Osteocyte (in vitro differentiated cells): ENCODE data around the gene NRXN2. TPM values are rescaled to one million over a fixed set of nuclear protein-coding genes. Genes with fewer than 3 reads are reported as not detected.

ENCODE experiments used
- DNase-seq: peaks from one replicate; pipeline ENCODE4 v3.0.0; 2021; ENCODE audit warnings: mixed read lengths; ENCODE audit not compliant: unreplicated experiment; ENCODE audit errors: extremely low spot score
- H3K27ac Mint-ChIP-seq: one replicate; pipeline ENCODE4 v1.8.0; 2021; ENCODE audit warnings: mild to moderate bottlenecking, mixed read lengths; ENCODE audit not compliant: unreplicated experiment
- H3K27me3 Mint-ChIP-seq: one replicate; pipeline ENCODE4 v1.8.0; 2021; ENCODE audit warnings: mixed read lengths; ENCODE audit not compliant: unreplicated experiment
- H3K36me3 Mint-ChIP-seq: one replicate; pipeline ENCODE4 v1.8.0; 2021; ENCODE audit warnings: mixed read lengths; ENCODE audit not compliant: unreplicated experiment
- H3K4me1 Mint-ChIP-seq: one replicate; pipeline ENCODE4 v1.8.0; 2021; ENCODE audit warnings: mixed read lengths; ENCODE audit not compliant: unreplicated experiment
- H3K4me3 Mint-ChIP-seq: one replicate; pipeline ENCODE4 v1.8.0; 2021; ENCODE audit warnings: mild to moderate bottlenecking, moderate library complexity, mixed read lengths; ENCODE audit not compliant: unreplicated experiment
- H3K9me3 Mint-ChIP-seq: one replicate; pipeline ENCODE4 v1.8.0; 2021; ENCODE audit warnings: mixed read lengths; ENCODE audit not compliant: unreplicated experiment
- CTCF ChIP-seq: fragments of 200-600 bp; sonication (generic); IDR thresholded peaks from 2 replicates; pipeline ENCODE4 v1.5.0; 2021; ENCODE audit warnings: antibody characterized with exemption, mild to moderate bottlenecking, moderate library complexity
- total RNA-seq: library from RNA; stranded (reverse); gene quantifications from 2 replicates; pipeline ENCODE4 v1.2.1, GENCODE V29; 2021

Gene NRXN2
- total RNA-seq, 1 donor from 2014 or later, result 2.6 TPM

GRCh38 chr11:64754919-64755662 is 32.1 kb upstream of the NRXN2 start:
- Mint-ChIP-seq H3K9me3 (no peaks in the 10 kb centered on the region), H3K4me1 (peaks cover 12% of the 10 kb centered on the region), H3K27ac (no peak overlapping the region), H3K36me3 (no peaks in the 10 kb centered on the region), H3K4me3 (no peak overlapping the region), H3K27me3 (no peaks in the 10 kb centered on the region)
- DNase-seq, result no peak
- TF ChIP-seq CTCF, result no peak

- H3K27me3 Mint-ChIP-seq, result no peaks in the 10 kb centered on the region
- peaks cover 6% of the 10 kb centered on the region for H3K4me1 Mint-ChIP-seq
- TF ChIP-seq CTCF, result no peak
- H3K27ac Mint-ChIP-seq, result no peak overlapping the region
- H3K9me3 Mint-ChIP-seq, result no peaks in the 10 kb centered on the region
- no peaks in the 10 kb centered on the region for H3K36me3 Mint-ChIP-seq
- no peak overlapping the region for H3K4me3 Mint-ChIP-seq
- no peak for DNase-seq
These were observed 31.3 kb upstream of the NRXN2 start for GRCh38 chr11:64754124-64754918.

DNA sequence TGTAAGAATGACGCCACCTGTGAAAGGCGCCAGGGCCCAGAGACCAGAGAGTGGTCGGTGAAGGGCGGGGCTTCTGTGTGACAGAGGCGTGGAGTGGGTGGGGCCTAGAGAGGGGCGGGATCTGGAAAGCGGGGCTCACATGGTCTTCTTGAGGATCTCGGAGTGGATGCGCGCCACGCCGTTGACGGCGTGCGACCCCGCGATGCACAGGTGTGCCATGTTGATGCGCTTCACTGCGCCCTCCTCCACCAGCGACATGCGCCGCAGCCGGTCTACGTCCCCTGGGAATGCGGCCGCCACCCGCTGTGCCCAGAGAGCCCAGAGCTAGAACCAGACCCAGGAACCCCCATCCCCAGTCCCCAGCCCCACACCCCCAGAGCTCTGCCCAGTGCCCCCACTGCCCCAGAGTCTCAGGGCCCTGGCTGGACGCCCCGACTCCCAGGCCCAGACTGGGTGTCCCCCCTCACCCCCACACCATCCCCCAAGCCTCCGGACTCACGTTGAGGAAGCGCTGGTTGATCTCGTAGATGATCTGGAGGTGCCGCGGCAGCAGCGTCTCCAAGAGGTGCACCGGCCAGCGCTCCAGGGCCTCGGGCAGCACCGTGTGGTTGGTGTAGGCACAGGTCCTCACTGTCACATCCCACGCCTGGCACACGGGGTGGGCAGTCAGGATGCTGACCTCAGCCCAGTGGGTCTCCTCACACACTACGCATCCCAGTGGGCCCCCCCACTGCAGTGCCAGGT is 30.6 kb upstream of the NRXN2 start:
- DNase-seq, result no peak
- no peaks in the 10 kb centered on the region for H3K9me3 Mint-ChIP-seq
- no peaks in the 10 kb centered on the region for H3K27me3 Mint-ChIP-seq
- peaks cover 10% of the 10 kb centered on the region for H3K4me1 Mint-ChIP-seq
- H3K27ac Mint-ChIP-seq, result no peak overlapping the region
- no peak for TF ChIP-seq CTCF
- no peak overlapping the region for H3K4me3 Mint-ChIP-seq
- no peaks in the 10 kb centered on the region for H3K36me3 Mint-ChIP-seq

GRCh38 chr11:64753019-64753379 is 30.0 kb upstream of the NRXN2 start:
- H3K36me3 Mint-ChIP-seq, result no peaks in the 10 kb centered on the region
- H3K27ac Mint-ChIP-seq, result no peak overlapping the region
- H3K9me3 Mint-ChIP-seq, result no peaks in the 10 kb centered on the region
- no peak for DNase-seq
- no peak overlapping the region for H3K4me3 Mint-ChIP-seq
- H3K4me1 Mint-ChIP-seq, result peaks cover 16% of the 10 kb centered on the region
- no peaks in the 10 kb centered on the region for H3K27me3 Mint-ChIP-seq
- TF ChIP-seq CTCF, result no peak
